ENCODE measurements around the gene GPR45. TPM values are rescaled to one million over a fixed set of nuclear protein-coding genes. Genes with fewer than 3 reads are reported as not detected.

GPR45 gene
- polyA plus RNA-seq, 2 of the 4 experiments (the other 2 are of a cell fraction), result not detected

GRCh38 chr2:105235388-105236059, 6.0 kb upstream of the GPR45 start (continued):
- TF ChIP-seq, protein P1, sequence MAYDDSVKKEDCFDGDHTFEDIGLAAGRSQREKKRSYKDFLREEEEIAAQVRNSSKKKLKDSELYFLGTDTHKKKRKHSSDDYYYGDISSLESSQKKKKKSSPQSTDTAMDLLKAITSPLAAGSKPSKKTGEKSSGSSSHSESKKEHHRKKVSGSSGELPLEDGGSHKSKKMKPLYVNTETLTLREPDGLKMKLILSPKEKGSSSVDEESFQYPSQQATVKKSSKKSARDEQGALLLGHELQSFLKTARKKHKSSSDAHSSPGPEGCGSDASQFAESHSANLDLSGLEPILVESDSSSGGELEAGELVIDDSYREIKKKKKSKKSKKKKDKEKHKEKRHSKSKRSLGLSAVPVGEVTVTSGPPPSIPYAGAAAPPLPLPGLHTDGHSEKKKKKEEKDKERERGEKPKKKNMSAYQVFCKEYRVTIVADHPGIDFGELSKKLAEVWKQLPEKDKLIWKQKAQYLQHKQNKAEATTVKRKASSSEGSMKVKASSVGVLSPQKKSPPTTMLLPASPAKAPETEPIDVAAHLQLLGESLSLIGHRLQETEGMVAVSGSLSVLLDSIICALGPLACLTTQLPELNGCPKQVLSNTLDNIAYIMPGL (CRISPR knock-in tag; IDR thresholded peaks at IDR 0.05; ENCODE audit: borderline replicate concordance), result no peak
- no peak for TF ChIP-seq FOSL2 (IDR thresholded peaks at IDR 0.05)
- peak; percentile 22; the same call in 1 of the 2 replicates for TF ChIP-seq FOSL2 (CRISPR knock-in tag; IDR thresholded peaks at IDR 0.05)
- TF ChIP-seq ZC3H11A (IDR thresholded peaks at IDR 0.05), result no peak

DNA sequence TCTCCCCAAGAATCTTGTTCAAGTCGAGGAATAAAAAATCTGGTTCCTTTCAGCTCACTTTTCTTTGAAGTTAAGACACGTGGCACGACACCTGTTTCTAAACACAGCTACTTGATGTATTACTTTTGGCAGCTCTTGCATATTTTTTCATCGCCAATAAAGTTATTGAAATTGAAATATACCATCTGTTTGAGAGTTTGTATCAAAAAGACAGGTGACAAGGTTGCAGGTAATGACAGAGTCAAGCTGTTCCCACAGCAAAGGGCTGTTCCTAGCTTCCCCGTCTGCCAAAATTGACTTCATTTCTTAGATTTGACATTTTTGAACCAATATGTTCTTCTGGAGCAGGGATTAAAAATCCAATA, 5.5 kb upstream of the GPR45 start:
- ATAC-seq (no peak), FAIRE-seq (no peak), DNase-seq (ENCODE audit: low read depth in 1 of 2, low spot score in 1 of 2) (no peak)
- Histone ChIP-seq H3K4me1 (peaks cover 5% of the 10 kb centered on the region; the same call in 2 of the 3 replicates), H3K27ac (no peak overlapping the region), H3K4me3 (no peak overlapping the region), H3K9me3 (no peaks in the 10 kb centered on the region), H3K4me2 (peak overlapping the region; percentile 21; the same call in 2 of the 3 replicates)
- 42% methylated on average over 5 of the region's 5 CpGs for WGBS (ENCODE audit: missing lambda C conversion rate)
- TF ChIP-seq NFE2L2 (conservative IDR thresholded peaks at IDR 0.05; ENCODE audit: low read length), result no peak
- no peak for TF ChIP-seq PHF8 (IDR thresholded peaks at IDR 0.05; ENCODE audit: borderline replicate concordance, low read depth)
- TF ChIP-seq ZNF302 (CRISPR knock-in tag; IDR thresholded peaks at IDR 0.05), result no peak
- TF ChIP-seq NR3C1 (IDR thresholded peaks at IDR 0.05), result no peak
- TF ChIP-seq PBX3 (IDR thresholded peaks at IDR 0.05), result no peak
- TF ChIP-seq KDM5A (IDR thresholded peaks at IDR 0.05), result no peak
- TF ChIP-seq HES2 (IDR thresholded peaks at IDR 0.05), result no peak
- ChIA-PET CTCF (interaction anchor here (0.7 to 14.7 kb wide), 22 partner anchors 8 to 165 kb away, joined by 3 to 312 read pairs (median 4); no protein-coding TSS in a partner anchor), POLR2A (no interaction called here)

GRCh38 chr2:105237045-105237765, 4.3 kb upstream of the GPR45 start:
- CTCF ChIA-PET, result interaction anchor here (0.7 to 14.7 kb wide), 12 partner anchors 8 to 124 kb away, joined by 3 to 312 read pairs (median 5); no protein-coding TSS in a partner anchor
- no peak for FAIRE-seq
- whole genome bisulfite sequencing (ENCODE audit: missing lambda C conversion rate), result 89% methylated on average over 36 of the region's 41 CpGs

GRCh38 chr2:105238664-105239240, 2.8 kb upstream of the GPR45 start:
- no peak for TF ChIP-seq KDM1A (IDR thresholded peaks at IDR 0.05; ENCODE audit: low read depth)
- DNase-seq (ENCODE audit: low read depth in 1 of 2, low spot score in 1 of 2), result no peak
- CTCF ChIA-PET, result interaction anchor here (0.6 to 14.7 kb wide), 20 partner anchors 7 to 770 kb away, joined by 3 to 312 read pairs (median 4); no protein-coding TSS in a partner anchor
- no peak for ATAC-seq
- peaks cover 5% of the 10 kb centered on the region; the same call in 2 of the 3 replicates for H3K4me1 ChIP-seq
- POLR2A ChIA-PET, result interaction anchor here (0.7 kb wide), 1 partner anchor 39 kb away, joined by 3 read pairs; no protein-coding TSS in a partner anchor
- peak overlapping the region; percentile 65; the same call in 2 of the 3 replicates for H3K4me2 ChIP-seq
- 85% methylated on average over 14 of the region's 14 CpGs for WGBS (ENCODE audit: missing lambda C conversion rate)
- no peak overlapping the region for H3K4me3 ChIP-seq
- H3K9me3 ChIP-seq, result no peaks in the 10 kb centered on the region
- peak overlapping the region in 1 of 2 experiments; percentile 56; a peak in 1 of 6 replicates for H3K27ac ChIP-seq
- FAIRE-seq, result no peak

More at GRCh38 chr2:105237045-105237765, 4.3 kb upstream of the GPR45 start:
- H3K27ac ChIP-seq, result no peak overlapping the region
- no peak for TF ChIP-seq EHMT2 (IDR thresholded peaks at IDR 0.05; ENCODE audit: low read depth)
- TF ChIP-seq RCOR1 (IDR thresholded peaks at IDR 0.05; ENCODE audit: low read depth, low read length), result no peak
- TF ChIP-seq MYC (IDR thresholded peaks at IDR 0.05; ENCODE audit: borderline replicate concordance, low read length), result no peak
- no peak for TF ChIP-seq HOXA7 (CRISPR knock-in tag; IDR thresholded peaks at IDR 0.05)
- TF ChIP-seq MAZ (IDR thresholded peaks at IDR 0.05; ENCODE audit: borderline replicate concordance, low read depth, low read length), result no peak
- no peak for TF ChIP-seq SMC3 (IDR thresholded peaks at IDR 0.05)
- no peak for TF ChIP-seq RFX5 (IDR thresholded peaks at IDR 0.05)
- H3K4me3 ChIP-seq, result no peak overlapping the region
- H3K4me1 ChIP-seq, result peaks cover 5% of the 10 kb centered on the region; the same call in 2 of the 3 replicates
- POLR2A ChIA-PET, result no interaction called here
- no peak for DNase-seq (ENCODE audit: low read depth in 1 of 2, low spot score in 1 of 2)
- ATAC-seq, result no peak
- no peaks in the 10 kb centered on the region for H3K9me3 ChIP-seq
- no peak overlapping the region for H3K4me2 ChIP-seq

Data from A549 (cell line).